GM21723 (cell line): ENCODE results near the gene SEMA4A.
"Not testable (repeated sequence)": the region's sequence is repeated elsewhere in the genome, so short reads cannot be mapped to it uniquely, and the experiment has no call there.

Source experiments
- ATAC-seq: cut with Tn5 transposase; IDR thresholded peaks from one replicate; pipeline ENCODE4 v1.9.1; 2021; ENCODE audit warnings: mild to moderate bottlenecking, moderate library complexity; ENCODE audit not compliant: unreplicated experiment

SEMA4A gene

GRCh38 chr1:156191292-156191964 lies 38.0 kb downstream of the SEMA4A start:
- no peak for ATAC-seq

- ATAC-seq: no peak
Measured at GRCh38 chr1:156193208-156193487, 39.8 kb downstream of the SEMA4A start.

- peak; percentile 89 for ATAC-seq
Measured at GRCh38 chr1:156193488-156194299, 40.3 kb downstream of the SEMA4A start, which contains the start of gene SLC25A44. Gene SLC25A44, plus strand, starts transcription at chr1:156194104. Its CDS starts 5,744 bp downstream, at chr1:156199848.

DNA sequence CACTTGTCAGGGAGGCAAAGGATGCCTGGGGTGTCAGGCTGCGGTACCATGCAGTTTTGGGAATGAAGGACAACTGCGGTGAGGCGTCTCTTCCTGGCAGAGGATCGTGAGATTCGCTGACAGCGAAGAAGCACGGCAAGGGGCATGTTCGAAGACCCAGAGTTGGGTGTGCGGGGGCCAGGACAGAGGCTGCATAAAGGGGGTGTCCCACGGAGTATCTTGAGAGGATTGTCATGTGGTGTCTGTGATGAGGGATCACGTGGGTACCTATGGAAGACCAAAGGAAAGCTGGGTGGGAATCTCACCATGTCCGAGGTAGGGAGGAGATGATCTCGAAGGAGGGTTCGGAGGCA lies 40.9 kb downstream of the SEMA4A start:
- peak; percentile 16 for ATAC-seq

GRCh38 chr1:156195853-156196252 lies 42.5 kb downstream of the SEMA4A start:
- ATAC-seq: no peak

DNA sequence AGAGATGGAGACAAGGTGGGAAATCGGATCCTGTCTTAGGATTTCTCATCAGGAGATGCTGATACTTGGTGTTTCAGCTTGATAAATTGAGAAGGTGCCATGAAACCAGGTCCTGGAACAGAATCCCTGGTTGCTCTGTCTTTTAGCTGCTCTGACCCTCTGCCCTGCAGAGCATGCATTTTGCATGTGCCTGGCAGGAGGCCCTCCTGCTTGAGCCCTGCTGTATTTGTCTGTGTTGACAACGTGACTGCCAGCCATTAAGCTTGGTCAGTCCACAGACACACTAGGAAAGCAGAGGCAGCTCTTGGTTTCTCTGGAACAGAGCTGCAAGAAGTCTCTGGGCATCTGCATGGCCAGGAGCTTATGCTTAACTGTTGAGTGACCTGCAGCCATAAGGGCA lies 43.1 kb downstream of the SEMA4A start:
- no peak for ATAC-seq

- no peak for ATAC-seq
Measured at GRCh38 chr1:156198831-156199349, 45.5 kb downstream of the SEMA4A start.

DNA sequence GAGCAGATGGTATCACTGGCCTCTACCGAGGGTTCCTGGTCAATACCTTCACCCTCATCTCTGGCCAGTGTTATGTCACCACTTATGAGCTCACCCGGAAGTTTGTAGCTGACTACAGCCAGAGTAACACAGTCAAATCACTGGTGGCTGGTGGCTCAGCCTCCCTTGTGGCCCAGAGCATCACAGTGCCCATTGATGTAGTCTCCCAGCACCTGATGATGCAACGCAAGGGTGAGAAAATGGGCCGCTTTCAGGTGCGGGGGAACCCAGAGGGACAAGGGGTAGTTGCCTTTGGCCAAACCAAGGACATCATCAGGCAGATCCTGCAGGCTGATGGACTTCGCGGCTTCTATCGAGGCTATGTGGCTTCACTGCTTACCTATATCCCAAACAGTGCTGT lies 46.7 kb downstream of the SEMA4A start:
- no peak for ATAC-seq

GRCh38 chr1:156203331-156203730 lies 49.9 kb downstream of the SEMA4A start:
- ATAC-seq: no peak

DNA sequence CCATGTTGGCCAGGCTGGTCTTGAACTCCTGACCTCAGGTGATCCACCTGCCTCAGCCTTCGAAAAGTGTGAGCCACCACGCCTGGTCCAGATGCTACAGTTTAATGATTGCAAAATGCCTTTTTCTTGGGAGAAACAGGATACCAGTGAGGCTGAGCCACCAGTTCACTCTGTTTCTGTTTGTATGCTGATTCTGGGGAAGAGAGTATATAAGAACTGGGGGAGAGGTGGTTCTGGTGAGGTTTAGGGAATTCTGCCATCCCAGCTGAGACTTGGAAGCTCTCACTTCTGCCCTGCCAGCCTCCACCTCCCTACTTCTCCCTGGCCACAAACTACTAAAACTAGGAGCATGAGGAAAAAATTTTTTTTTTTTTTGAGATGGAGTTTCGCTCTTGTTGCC lies 51.3 kb downstream of the SEMA4A start:
- ATAC-seq: no peak

GRCh38 chr1:156211243-156211642 lies 57.9 kb downstream of the SEMA4A start:
- ATAC-seq: no peak

DNA sequence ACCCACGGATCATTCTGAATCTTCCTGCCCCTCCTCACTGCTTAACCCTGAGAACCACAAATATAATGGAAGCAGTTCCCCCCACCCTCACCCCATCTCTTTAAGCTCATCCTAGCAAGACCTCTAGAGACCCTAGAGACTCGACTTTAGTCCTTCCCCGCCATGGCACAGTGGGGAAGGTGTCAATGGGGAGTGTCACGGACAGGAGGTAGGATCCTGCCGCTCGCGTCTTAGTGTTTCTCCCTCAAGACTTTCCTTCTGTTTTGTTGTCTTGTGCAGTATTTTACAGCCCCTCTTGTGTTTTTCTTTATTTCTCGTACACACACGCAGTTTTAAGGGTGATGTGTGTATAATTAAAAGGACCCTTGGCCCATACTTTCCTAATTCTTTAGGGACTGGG lies 58.7 kb downstream of the SEMA4A start:
- no peak for ATAC-seq

- ATAC-seq: peak; percentile 87
Measured at GRCh38 chr1:156212833-156213643, 59.7 kb downstream of the SEMA4A start, which contains the start of gene PMF1. Gene PMF1, plus strand, starts transcription at chr1:156213007. Its CDS starts 9 bp downstream, at chr1:156213016.

GRCh38 chr1:156213644-156213966 lies 60.2 kb downstream of the SEMA4A start:
- ATAC-seq: no peak

DNA sequence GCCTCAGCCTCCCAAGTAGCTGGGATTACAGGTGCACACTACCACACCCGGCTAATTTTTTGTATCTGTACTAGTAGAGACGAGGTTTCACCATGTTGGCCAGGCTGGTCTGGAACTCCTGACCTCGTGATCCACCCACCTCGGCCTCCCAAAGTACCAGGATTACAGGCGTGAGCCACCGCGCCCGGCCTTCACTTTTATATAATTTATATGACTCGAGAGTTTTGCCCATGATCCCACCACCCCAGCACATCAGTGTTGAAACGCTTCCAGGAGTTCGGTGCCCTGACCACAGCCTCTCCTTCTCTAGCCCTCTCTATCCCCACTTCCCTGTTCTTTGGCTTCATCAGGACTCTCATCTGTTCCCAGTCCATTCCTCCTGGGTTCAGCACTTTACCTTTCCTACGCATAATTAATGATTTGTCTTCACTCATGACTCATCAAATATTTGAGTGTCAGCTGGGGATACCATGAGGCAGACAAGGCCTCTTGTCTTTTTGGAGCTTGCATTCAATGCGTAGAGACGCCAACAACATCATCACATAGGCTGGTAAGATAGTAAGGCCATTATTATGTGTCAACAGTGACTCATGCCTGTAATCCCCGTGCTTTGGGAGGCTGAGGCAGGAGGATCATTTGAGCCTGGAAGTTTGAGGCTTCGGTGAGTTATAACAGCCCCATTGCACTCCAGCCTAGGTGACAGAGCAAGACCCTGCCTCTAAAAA lies 60.8 kb downstream of the SEMA4A start:
- no peak for ATAC-seq

DNA sequence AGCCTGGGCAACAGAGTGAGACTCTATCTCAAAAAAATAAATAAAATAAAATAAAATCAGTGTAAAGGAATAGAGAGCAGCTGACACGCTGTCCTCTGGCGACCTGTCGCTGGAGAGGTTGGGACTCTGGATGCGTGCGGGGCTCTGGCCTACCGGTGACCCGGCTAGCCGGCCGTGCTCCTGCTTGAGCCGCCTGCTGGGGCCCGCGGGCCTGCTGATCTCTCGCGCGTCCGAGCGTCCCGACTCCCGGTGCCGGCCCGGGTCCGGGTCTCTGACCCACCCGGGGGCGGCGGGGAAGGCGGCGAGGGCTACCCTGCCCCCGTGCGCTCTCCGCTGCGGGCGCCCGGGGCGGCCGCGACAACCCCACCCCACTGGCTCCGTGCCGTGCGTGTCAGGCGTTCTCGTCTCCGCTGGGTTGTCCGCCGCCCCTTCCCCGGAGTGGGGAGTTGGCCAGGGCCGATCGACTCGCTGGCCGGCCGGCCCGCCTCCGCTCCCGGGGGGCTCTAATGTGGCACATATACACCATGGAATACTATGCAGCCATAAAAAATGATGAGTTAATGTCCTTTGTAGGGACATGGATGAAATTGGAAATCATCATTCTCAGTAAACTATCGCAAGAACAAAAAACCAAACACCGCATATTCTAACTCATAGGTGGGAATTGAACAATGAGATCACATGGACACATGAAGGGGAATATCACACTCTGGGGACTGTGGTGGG lies 63.1 kb downstream of the SEMA4A start:
- ATAC-seq: not testable (repeated sequence)

DNA sequence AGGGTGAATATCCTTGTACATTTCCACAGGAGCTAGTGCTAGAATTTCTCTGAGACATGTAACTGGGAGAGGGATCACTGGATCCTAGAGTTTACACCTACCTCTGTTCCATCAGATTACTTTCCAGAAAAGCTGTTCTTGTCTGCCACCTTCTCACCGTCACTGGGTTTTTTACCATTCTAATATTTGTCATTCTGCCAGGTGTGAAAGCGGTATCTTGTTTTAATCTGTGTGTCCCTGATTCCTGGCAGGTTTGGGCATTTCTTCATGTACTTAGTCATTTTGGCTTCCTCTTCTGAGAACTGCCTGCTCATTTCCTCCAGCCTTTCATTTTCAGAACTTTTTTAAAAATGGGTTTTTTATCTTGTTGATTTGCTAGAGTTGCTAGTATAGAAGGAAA lies 64.5 kb downstream of the SEMA4A start:
- ATAC-seq: no peak

DNA sequence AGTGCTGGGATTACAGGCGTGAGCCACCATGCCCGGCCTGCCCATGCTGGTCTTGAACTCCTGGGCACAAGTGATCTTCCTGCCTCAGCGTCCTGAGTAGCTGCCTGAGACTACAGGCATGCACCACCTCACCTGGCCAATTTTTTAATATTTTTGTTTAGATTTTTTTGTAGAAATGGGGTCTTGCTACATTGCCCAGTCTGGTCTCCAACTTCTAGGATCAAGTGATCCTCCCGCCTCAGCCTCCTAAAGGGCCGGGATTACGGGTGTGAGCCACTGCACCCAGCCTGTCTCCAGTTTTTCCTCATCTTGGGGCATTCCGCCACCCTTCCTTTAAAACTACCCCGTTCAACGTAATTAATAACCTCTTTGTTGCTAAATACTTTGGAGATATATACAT lies 66.8 kb downstream of the SEMA4A start:
- ATAC-seq: no peak

DNA sequence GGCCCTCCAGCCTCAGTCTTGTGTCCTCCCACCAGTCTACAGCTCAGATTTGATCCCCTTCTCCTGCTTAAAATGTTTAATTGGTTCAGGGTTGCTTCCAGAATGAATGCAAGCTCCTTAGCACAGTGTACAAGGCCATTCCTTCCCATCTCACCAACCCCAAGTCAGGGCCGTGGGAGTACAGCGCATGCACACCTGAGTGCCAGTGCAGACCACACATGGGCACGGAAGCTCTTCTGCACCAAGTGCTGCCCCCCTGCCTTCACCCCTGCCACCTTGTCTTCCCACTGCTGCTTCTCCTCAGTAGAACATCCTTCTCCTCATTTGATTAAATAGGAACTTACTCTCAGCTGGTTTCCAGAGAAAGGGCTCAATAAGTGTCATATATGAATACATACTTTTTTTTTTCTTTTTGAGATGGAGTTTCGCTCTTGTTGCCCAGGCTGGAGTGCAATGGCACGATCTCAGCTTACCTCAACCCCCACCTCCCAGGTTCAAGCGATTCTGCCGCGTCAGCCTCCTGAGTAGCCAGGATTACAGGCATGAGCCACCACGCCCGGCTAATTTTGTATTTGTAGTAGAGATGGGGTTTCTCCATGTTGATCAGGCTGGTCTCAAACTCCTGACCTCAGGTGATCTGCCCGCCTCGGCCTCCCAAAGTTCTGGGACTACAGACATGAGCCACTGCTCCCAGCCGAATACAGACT lies 68.8 kb downstream of the SEMA4A start:
- no peak for ATAC-seq

GRCh38 chr1:156225677-156226014 lies 72.3 kb downstream of the SEMA4A start:
- no peak for ATAC-seq
